IPS-18a (cell line): Measurements from ENCODE around the gene MSANTD3.
"Not testable (repeated sequence)": the region's sequence is repeated elsewhere in the genome, so short reads cannot be mapped to it uniquely, and the experiment has no call there.

Source experiments
- H3K27ac ChIP-seq: one replicate; pipeline ENCODE4 v1.5.1; 2013; ENCODE audit warnings: low read length
- H3K27me3 ChIP-seq: one replicate; pipeline ENCODE4 v1.6.1; 2013; ENCODE audit warnings: mild to moderate bottlenecking, low read length; ENCODE audit not compliant: control insufficient read depth, insufficient read depth
- H3K36me3 ChIP-seq: one replicate; pipeline ENCODE4 v1.6.1; 2013; ENCODE audit warnings: low read depth, low read length; ENCODE audit not compliant: control insufficient read depth
- H3K4me1 ChIP-seq: one replicate; pipeline ENCODE4 v1.6.1; 2013; ENCODE audit warnings: low read depth, low read length; ENCODE audit not compliant: control insufficient read depth
- H3K4me3 ChIP-seq: one replicate; pipeline ENCODE4 v1.5.1; 2013; ENCODE audit warnings: low read length
- H3K9ac ChIP-seq: one replicate; pipeline ENCODE4 v1.6.1; 2013; ENCODE audit warnings: mild to moderate bottlenecking, low read length, moderate library complexity
- H3K9me3 ChIP-seq: one replicate; pipeline ENCODE4 v1.6.1; 2013; ENCODE audit warnings: low read depth, low read length; ENCODE audit not compliant: control insufficient read depth

The MSANTD3 gene

DNA sequence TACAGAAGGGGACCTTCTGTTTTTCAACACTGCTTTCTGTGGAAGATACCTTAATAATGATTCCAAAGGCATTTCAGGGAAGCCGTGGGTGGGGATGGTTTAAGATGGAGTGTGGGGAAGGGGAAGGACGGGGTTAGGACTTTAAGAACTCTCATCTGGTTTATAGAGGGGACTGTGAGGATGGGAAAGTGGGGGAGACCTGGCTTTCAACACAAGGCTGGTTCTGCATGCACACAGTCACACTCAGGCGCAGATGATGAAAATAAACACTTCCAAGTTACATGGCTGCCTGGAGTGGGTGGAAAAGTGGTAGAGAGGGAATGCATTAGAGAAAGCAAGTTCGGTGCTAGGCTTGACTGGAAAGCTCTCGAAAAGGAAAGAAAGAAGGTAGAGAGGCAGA is 4.9 kb downstream of the MSANTD3 start:
- no peaks in the 10 kb centered on the region for H3K27me3 ChIP-seq
- H3K27ac ChIP-seq, result no peak overlapping the region
- no peaks in the 10 kb centered on the region for H3K9me3 ChIP-seq
- H3K4me1 ChIP-seq, result peaks cover 15% of the 10 kb centered on the region
- no peaks in the 10 kb centered on the region for H3K36me3 ChIP-seq
- no peak overlapping the region for H3K4me3 ChIP-seq
- H3K9ac ChIP-seq, result no peak overlapping the region

DNA sequence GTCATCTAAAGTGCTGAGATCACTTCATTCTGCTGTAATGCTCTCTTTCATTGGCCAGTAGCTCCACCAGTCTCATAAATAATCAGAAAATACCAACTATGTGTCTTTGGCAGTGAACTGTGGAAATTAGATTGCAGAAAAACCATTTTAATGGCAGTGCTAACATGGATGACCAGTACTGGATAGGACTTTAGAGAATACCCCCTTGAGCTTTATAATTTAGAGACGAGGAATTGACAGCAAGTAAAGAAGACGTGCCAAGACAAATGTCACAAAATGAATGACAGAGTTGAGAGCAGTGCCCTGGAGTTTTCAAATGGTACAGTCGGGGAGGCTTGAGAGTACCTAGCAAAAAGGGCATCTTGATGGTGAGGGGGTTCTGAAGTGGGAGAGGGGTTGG is 5.8 kb downstream of the MSANTD3 start:
- no peak overlapping the region for H3K4me3 ChIP-seq
- H3K27me3 ChIP-seq, result no peaks in the 10 kb centered on the region
- H3K9ac ChIP-seq, result no peak overlapping the region
- H3K36me3 ChIP-seq, result no peaks in the 10 kb centered on the region
- no peak overlapping the region for H3K27ac ChIP-seq
- H3K4me1 ChIP-seq, result peaks cover 15% of the 10 kb centered on the region
- no peaks in the 10 kb centered on the region for H3K9me3 ChIP-seq

DNA sequence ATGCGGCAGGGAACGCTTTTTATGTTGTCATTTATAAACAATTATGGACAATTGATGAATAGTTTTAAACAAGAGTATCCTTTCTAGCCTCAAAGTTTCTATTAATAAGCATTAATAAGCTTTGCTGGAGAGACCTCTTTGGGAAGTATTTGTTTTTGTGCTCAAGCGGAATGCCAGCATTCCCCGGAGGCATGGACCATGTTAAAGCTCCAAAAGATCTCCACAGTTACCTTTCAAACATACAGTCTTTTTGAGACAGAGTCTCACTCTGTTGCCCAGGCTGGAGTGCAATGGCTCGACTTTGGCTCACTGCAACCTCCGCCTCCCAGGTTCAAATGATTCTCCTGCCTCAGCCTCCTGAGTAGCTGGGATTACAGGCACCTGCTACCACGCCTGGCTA is 9.6 kb downstream of the MSANTD3 start:
- Histone ChIP-seq H3K27me3 (no peaks in the 10 kb centered on the region), H3K27ac (no peak overlapping the region), H3K36me3 (no peaks in the 10 kb centered on the region), H3K4me1 (no peaks in the 10 kb centered on the region), H3K9me3 (no peaks in the 10 kb centered on the region), H3K9ac (no peak overlapping the region), H3K4me3 (no peak overlapping the region)

DNA sequence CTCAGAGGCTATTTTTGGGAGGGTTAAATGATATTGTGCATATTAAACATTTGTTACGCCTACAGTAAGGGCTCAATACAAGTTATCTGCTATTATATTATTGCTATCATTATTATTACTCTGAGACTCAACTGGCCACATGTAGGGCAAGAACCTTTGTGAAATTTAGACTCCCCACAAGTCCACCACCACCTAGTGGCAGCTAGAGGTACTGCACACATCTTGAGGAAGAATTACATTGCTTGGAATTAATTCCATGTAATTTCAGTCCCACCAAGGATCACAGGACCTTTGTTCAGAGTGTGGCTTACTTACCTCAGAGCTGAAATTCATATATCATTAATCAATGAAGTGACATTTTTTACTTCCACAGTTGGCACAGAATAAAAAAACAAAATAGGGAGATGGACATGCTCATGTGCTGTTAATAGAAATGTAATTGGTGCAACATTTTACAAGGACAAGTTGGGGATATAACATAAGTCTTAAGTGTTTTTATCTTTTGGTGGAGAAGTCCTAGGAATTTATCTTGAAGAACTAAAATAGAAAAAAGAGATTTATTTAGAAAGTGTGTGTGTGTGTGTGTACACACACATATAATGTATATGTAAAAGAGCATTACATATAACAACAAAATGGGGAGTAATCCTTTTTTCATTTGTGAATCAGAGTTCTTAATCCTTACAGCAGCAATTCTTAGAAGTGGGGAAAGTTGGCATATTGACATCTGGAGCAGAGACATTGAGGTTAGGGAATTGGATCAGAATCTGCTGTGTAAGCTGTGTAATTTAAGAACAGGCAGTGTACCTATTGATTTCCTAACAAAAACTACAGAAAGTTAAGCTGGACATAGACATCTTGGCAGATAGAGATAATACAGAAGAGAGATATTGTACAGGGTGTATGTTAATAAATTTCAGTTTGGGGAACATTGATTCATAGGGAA is 11.2 kb downstream of the MSANTD3 start:
- no peaks in the 10 kb centered on the region for H3K27me3 ChIP-seq
- H3K9me3 ChIP-seq, result no peaks in the 10 kb centered on the region
- no peak overlapping the region for H3K9ac ChIP-seq
- no peak overlapping the region for H3K27ac ChIP-seq
- no peaks in the 10 kb centered on the region for H3K4me1 ChIP-seq
- no peak overlapping the region for H3K4me3 ChIP-seq
- H3K36me3 ChIP-seq, result no peaks in the 10 kb centered on the region

DNA sequence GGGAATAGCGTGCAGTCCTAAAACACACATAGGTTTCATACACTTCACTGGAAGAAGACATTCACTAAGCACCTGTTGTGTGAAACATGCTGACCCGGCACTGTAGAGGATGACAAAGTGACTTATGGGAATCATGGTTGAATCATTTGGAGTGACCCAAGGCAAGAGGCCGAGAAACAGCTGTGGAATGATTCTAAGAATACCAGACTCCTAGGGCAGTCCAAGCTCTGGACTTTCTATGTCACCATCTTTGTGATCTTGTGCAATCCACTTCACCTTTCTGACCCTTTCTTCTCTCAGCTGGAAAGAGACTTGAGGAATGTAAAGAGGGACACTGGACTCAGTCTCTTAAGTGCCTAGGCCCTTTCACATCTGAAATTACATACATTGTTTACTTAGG is 13.1 kb downstream of the MSANTD3 start:
- H3K4me3 ChIP-seq, result no peak overlapping the region
- H3K27me3 ChIP-seq, result no peaks in the 10 kb centered on the region
- no peaks in the 10 kb centered on the region for H3K4me1 ChIP-seq
- no peaks in the 10 kb centered on the region for H3K9me3 ChIP-seq
- H3K36me3 ChIP-seq, result peaks cover 6% of the 10 kb centered on the region
- H3K9ac ChIP-seq, result no peak overlapping the region
- no peak overlapping the region for H3K27ac ChIP-seq

DNA sequence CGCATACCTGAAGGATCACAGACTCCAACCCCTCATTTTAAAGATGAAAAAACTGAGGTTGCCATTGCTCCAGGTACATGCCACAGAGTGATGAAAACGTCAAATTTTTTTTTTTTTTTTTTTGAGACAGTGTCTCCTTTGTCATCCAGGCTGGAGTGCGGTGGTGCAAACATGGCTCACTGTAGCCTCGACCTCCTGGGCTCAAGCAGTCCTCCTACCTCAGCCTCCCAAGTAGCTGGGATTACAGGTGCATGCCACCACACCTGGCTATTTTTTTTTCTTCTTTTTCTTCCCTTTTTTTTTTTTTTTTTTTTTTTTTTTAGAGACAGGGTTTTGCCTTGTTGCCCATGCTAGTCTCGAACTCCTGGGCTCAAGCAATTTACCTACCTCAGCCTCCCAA is 13.5 kb downstream of the MSANTD3 start:
- not testable (repeated sequence) for H3K36me3 ChIP-seq, H3K27ac ChIP-seq

DNA sequence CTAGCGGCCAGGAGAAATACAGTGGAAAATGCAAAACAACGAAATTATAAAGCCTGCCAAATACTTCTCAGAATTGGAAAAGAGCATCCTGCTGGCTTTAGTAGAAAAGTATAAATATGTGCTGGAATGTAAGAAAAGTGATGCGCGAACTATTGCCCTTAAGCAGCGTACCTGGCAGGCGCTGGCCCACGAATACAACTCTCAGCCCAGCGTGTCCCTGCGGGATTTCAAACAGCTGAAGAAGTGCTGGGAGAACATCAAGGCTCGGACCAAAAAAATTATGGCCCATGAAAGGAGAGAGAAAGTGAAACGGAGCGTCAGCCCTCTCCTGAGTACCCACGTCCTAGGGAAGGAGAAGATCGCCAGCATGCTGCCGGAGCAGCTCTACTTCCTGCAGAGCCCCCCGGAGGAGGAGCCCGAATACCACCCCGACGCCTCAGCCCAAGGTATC is 15.0 kb downstream of the MSANTD3 start:
- Histone ChIP-seq H3K4me1 (peaks cover 3% of the 10 kb centered on the region), H3K36me3 (peaks cover 6% of the 10 kb centered on the region), H3K27me3 (no peaks in the 10 kb centered on the region), H3K9ac (no peak overlapping the region), H3K27ac (no peak overlapping the region), H3K4me3 (no peak overlapping the region), H3K9me3 (no peaks in the 10 kb centered on the region)

More for the DNA sequence above, 13.5 kb downstream of the MSANTD3 start:
- H3K9me3 ChIP-seq, H3K4me3 ChIP-seq, H3K9ac ChIP-seq, H3K4me1 ChIP-seq, H3K27me3 ChIP-seq: not testable (repeated sequence)

DNA sequence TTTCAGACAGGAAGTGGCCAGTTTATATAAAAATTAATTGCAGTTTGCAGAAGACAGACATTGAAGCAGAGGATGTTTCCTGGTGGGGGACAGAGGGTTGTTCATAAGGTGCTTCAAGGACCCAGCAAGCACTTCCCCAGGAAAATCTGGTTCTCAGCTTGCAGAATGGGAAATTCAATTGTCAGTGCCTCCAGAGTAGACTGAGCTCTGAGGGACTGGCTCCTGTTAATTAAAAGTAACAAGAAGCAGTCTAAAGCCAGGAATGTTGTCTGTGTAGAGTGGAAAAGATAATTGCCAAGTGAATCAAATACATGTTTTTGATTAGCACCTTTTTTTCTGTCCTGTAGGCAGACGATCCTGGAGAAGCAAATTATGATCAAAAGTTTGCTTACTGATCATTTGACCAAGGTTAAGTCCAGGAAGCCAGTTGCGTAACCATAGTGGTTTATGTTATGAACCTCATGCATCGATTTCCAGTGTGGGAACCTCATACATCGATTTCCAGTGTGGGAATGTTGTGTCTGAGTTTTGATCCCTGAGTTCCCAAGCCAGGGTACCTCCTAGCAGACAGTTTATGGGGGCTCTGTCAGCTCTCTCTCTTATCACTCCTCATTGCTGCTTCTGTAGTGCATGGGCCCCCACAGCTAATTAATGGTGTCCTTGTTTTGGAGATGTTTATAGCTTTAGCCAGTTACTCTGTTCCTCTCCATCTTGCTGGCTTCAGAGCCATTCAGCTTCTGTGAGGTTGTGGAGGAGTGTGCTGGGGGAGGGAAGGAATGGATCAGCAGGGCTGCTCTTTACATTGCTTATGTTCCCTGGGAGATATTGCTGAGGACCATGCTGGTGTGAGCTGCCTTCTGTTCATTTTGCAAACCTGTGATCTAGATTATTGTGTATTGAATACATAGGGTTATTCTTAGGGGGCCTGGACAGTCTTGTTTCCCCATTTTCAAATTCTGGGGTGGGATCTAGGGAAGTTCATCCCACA is 17.1 kb downstream of the MSANTD3 start:
- H3K4me3 ChIP-seq, result no peak overlapping the region
- H3K27ac ChIP-seq, result no peak overlapping the region
- no peaks in the 10 kb centered on the region for H3K9me3 ChIP-seq
- H3K27me3 ChIP-seq, result no peaks in the 10 kb centered on the region
- H3K9ac ChIP-seq, result no peak overlapping the region
- H3K4me1 ChIP-seq, result peaks cover 3% of the 10 kb centered on the region
- peaks cover 6% of the 10 kb centered on the region for H3K36me3 ChIP-seq

DNA sequence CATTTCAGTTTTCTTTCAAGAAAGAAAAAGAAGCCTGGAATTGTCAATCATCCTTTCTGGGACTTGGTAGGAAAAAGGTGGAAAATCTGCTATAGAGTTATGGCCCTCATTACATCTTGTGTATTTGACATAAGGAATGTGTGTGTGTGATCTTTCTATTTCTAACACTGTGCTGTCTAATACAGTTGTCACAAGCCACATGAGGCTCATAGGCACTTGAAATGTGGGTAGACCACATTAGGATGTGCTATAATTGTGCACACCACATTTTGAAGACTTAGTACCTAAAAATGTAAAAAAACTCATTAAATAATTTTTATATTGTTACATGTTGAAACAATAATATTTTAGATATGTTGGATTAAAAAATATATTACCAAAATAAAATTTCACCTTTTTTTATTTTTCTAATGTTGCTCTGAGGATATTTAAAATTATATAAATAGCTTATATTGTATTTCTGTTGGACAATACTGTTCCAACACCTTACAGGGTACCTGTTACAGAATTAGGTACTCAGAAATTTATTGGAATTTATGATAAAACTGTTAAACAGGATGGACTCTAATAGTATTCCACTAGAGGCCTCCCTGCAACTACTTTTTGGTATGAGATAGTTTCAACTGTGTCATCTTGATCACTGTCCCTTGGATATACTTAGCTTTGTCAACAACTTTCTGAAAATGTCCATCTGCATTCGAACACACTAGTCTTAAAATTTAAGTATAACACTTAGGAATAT is 18.4 kb downstream of the MSANTD3 start:
- no peak overlapping the region for H3K27ac ChIP-seq
- no peak overlapping the region for H3K4me3 ChIP-seq
- H3K9ac ChIP-seq, result no peak overlapping the region
- H3K27me3 ChIP-seq, result no peaks in the 10 kb centered on the region
- H3K36me3 ChIP-seq, result peaks cover 6% of the 10 kb centered on the region
- H3K9me3 ChIP-seq, result no peaks in the 10 kb centered on the region
- peaks cover 3% of the 10 kb centered on the region for H3K4me1 ChIP-seq

DNA sequence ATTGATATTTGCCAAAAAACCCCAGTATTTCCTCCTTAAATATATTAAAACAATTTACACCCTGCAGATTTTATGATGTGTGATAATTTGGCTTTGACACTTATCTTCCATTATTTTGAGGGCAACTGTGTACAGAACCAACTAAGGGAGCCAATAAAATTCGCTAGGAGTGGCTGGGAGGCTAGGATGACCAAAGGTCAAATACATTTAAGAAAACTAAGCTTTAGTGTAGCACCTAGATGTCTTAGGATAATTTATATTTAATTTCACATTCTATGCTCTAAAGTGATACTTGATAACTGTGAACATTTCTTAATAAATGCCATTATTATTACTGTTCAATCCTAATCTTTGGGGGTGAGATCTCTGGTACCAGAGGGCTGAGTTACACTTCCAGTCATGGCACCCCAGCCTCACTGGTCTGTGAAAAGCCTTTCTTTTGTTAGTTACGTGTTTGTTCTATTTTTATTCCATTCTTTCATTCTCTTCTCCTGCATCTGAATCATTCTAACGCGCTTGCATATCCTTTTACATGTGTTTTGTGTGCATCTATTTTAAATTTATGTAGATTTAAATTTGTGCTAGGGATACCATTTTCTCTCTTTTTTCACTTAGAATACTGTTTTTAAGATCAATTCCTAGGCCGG is 19.1 kb downstream of the MSANTD3 start:
- no peak overlapping the region for H3K4me3 ChIP-seq
- H3K9ac ChIP-seq, result no peak overlapping the region
- no peaks in the 10 kb centered on the region for H3K9me3 ChIP-seq
- peaks cover 6% of the 10 kb centered on the region for H3K36me3 ChIP-seq
- H3K27ac ChIP-seq, result no peak overlapping the region
- no peaks in the 10 kb centered on the region for H3K27me3 ChIP-seq
- H3K4me1 ChIP-seq, result peaks cover 3% of the 10 kb centered on the region
